KOPT-K1 (cell line): ENCODE results near the gene S100A6.

Experiments used
- H3K27ac ChIP-seq: fragments of 200-600 bp; sonication (generic); 2 replicates; pipeline ENCODE4 v1.5.1; 2016; ENCODE audit warnings: antibody characterized with exemption, mild to moderate bottlenecking, low read depth, low read length; ENCODE audit not compliant: poor library complexity, severe bottlenecking
- H3K36me3 ChIP-seq: fragments of 200-600 bp; sonication (generic); 2 replicates; pipeline ENCODE4 v1.5.1; 2017; ENCODE audit warnings: antibody characterized with exemption, mild to moderate bottlenecking, low read length, moderate library complexity; ENCODE audit not compliant: insufficient read depth
- H3K9me3 ChIP-seq: fragments of 200-600 bp; sonication (generic); 2 replicates; pipeline ENCODE4 v1.5.1; 2017; ENCODE audit warnings: antibody characterized with exemption, low read length, mild to moderate bottlenecking; ENCODE audit not compliant: insufficient read depth, poor library complexity, severe bottlenecking

Gene S100A6

GRCh38 chr1:153553096-153553495, 17.3 kb upstream of the S100A6 start:
- Histone ChIP-seq H3K27ac (no peak overlapping the region), H3K9me3 (no peaks in the 10 kb centered on the region), H3K36me3 (no peaks in the 10 kb centered on the region)

- H3K36me3 ChIP-seq: no peaks in the 10 kb centered on the region
- no peak overlapping the region for H3K27ac ChIP-seq
- H3K9me3 ChIP-seq: no peaks in the 10 kb centered on the region
These were observed 16.5 kb upstream of the S100A6 start for GRCh38 chr1:153552335-153552734.

DNA sequence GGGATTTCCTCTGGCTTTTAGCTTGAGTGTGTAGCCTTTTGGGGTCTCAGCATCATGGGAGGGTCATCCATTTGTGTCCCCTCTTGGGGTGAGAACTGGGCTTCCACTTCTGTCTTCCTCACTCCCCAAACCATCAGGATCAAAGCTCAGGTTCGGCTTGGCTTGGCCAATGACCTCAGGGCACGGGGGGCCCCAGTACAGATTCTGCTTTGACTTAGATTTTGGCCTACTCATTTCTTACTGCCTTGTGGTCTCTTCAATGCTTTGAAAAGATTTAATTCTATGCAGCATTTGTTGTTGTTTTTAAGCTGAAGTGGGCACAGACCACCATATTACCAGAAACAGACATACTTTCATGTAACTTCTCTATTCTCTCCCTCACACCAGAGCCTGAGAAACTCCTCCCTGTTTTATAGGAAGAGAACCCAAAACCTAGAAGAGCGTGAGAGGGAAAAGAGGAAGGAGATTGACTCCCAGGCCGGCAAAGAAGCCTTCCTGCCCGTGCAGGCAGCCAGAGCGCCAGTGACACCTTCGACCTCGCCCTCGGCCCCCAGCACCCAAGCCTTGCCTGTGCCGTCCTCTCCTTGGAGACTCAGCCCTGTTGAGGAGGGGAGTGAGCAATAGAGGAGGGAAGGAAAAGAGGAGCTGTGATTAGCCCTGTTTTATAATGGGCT, 15.2 kb upstream of the S100A6 start:
- Histone ChIP-seq H3K9me3 (no peaks in the 10 kb centered on the region), H3K27ac (no peak overlapping the region), H3K36me3 (no peaks in the 10 kb centered on the region)

DNA sequence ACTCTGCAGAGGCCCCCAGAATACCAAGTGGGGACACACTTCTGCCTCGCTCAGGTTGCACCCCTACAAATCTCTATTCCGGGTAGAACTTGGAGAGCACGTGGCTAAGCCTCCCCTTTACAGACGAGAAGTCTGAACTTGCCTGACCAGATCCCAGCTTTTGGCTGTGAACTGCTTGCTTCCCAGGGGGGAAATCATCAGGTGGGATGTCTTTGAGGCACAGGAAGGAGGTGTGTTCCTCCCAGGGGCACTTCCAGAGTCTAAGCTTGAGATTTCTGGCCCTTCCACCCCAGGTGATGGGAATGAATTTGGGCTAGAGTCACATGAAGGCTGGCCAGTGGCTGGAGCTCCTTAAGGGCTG, 14.6 kb upstream of the S100A6 start:
- Histone ChIP-seq H3K9me3 (no peaks in the 10 kb centered on the region), H3K27ac (no peak overlapping the region), H3K36me3 (no peaks in the 10 kb centered on the region)

DNA sequence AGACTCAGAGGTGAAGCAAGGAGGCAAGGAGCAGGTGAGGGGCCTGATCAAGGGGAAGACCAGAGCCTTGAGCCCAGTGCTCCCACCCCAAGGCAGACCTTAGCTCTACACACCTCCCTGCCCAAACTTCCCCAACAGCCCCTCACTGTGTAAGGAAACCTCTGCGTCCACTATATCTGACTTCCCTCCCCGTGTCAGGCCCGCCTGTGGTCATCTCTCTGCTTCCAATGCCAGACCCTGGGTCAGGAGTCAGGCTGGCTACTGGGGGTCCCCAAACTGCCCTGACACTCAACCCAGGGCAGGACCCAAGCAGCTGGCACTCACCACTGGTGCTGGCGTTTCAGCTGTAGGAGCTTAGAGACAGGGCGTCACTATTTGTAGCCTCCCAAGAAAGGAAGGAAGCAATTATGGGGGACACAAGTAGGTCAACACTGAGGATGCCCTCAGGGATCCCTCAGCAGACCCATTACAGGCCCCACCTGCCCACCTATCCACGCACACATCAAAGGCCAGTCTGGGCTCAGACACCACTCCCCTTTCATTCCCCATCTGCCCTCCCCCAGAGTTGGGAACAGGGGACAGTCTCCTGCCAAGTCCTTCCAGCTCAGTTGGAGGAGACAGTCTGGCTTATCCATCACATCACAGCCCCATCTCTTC, 14.1 kb upstream of the S100A6 start:
- H3K27ac ChIP-seq: no peak overlapping the region
- H3K9me3 ChIP-seq: no peaks in the 10 kb centered on the region
- no peaks in the 10 kb centered on the region for H3K36me3 ChIP-seq

- Histone ChIP-seq H3K36me3 (no peaks in the 10 kb centered on the region), H3K27ac (no peak within 1 kb of the TSS), H3K9me3 (no peaks in the 10 kb centered on the region)
These were observed 13.2 kb upstream of the S100A6 start, which contains the start of gene S100A3 for GRCh38 chr1:153548722-153549688. TSS of gene S100A3 (minus strand) at chr1:153549258. CDS start at chr1:153548485, 773 bp downstream.

DNA sequence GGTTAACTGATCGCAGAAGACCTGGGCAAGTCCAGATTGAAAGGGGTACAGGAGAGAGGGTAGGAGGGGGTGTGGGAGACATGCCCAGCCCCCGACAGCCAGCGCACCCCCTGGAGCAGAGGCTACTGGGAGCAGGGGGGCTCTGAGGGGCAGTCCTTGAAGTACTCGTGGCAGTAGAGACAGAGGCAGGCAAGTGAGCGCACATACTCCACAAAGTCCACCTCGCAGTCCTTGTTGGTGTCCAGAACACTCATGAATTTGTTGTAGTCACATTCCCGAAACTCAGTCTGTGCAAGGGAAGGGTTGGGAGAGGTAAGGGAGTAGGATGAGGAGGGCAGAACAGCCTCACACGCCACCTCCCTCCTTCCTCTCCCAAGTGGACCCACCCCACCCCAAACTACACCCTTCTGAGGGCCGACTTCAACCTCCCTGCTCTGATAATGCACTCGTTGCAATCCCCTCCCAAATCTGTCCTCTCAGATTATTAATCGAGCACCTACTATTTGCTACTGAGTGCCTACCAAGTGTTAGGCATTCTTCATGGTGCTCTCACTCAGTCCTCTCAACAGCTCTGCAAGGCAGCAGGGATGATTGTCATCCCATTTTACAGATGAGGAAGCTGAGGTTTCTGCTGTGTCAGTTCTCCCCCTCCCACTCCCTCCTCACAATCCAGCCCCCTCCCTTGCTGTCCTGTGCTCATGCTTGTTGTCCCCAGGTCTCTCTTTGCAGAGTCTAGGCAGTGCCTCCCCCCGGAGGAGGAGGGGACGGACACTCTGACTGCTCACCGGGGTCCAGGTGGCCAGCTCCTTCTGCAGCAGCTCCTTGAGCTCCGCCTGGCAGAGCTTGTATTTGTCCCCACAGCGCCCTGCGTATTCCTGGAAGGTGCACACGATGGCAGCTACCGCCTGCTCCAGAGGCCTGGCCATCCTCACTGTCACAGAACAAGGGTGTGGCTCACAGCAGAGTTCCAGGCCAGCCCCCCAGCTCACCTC, 12.1 kb upstream of the S100A6 start:
- H3K27ac ChIP-seq: no peak overlapping the region

GRCh38 chr1:153546796-153547559, 11.2 kb upstream of the S100A6 start:
- no peaks in the 10 kb centered on the region for H3K36me3 ChIP-seq
- no peak overlapping the region for H3K27ac ChIP-seq
- no peaks in the 10 kb centered on the region for H3K9me3 ChIP-seq

More for the DNA sequence above, 12.1 kb upstream of the S100A6 start:
- H3K36me3 ChIP-seq: no peaks in the 10 kb centered on the region
- no peaks in the 10 kb centered on the region for H3K9me3 ChIP-seq

DNA sequence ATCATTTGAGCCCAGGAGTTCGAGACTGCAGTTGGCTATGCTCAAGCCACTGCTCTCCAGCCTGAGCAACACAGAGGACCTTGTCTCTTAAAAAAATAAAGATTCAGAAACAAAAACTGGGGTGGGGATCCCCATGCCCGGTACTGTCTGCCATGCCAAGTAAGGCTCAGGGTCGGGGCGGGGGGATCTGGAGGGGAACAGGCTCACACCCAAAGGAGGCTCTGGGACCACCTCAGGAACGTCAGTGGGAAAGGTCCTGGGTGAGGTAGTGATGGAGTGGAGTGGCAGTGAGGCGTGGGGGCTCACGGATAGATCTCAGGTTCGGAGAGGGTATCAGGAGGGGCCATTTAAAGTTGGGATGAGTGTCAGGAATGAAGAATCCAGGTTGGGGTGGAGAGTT, 10.6 kb upstream of the S100A6 start:
- no peaks in the 10 kb centered on the region for H3K9me3 ChIP-seq
- no peaks in the 10 kb centered on the region for H3K36me3 ChIP-seq
- H3K27ac ChIP-seq: peak overlapping the region; percentile 71

- Histone ChIP-seq H3K27ac (peak within 1 kb of the TSS; percentile 71), H3K9me3 (no peaks in the 10 kb centered on the region), H3K36me3 (no peaks in the 10 kb centered on the region)
These were observed 9.6 kb upstream of the S100A6 start, which contains the start of gene S100A4 for GRCh38 chr1:153545067-153546055. TSS of gene S100A4 (minus strand) at chr1:153545806. CDS start at chr1:153544794, 1,012 bp downstream.

DNA sequence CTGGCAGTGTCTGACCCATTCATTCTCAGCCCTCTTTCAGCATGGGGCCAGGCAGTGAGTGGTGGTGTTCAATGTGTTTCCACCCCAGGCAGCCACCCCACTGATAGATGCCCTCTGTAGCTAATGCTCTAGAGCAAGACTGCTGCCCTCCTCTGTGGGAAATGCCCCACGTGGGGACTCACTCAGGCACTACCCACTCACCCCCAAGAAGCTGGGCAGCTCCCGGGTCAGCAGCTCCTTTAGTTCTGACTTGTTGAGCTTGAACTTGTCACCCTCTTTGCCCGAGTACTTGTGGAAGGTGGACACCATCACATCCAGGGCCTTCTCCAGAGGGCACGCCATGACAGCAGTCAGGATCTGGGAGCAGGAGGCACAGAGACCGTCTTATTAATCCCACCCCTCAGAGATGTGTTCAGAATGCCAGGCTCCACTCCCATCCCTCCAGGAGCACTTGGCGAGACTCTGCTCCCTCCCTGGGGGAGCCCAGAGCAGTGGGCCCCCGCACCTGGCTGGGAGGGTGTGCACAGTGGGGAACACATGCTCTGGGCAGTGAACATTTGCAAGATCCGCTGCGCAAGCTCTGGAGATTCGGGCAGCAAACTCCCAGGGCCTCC, 8.8 kb upstream of the S100A6 start:
- H3K27ac ChIP-seq: peak overlapping the region; percentile 71
- no peaks in the 10 kb centered on the region for H3K36me3 ChIP-seq

GRCh38 chr1:153543736-153544135, 7.9 kb upstream of the S100A6 start:
- no peaks in the 10 kb centered on the region for H3K36me3 ChIP-seq
- no peaks in the 10 kb centered on the region for H3K9me3 ChIP-seq
- no peak overlapping the region for H3K27ac ChIP-seq

More for the DNA sequence above, 8.8 kb upstream of the S100A6 start:
- no peaks in the 10 kb centered on the region for H3K9me3 ChIP-seq
